Neural cell (in vitro differentiated cells): ENCODE measurements around the gene TSPAN14. TPM values are rescaled to one million over a fixed set of nuclear protein-coding genes. Genes with fewer than 3 reads are reported as not detected.

Source experiments
- H2AFZ ChIP-seq: fragments of 200-600, 300-800 bp; sonication (generic), shearing (Covaris generic); 2 replicates; pipeline ENCODE4 v1.6.0; 2014; ENCODE audit warnings: low read depth, mild to moderate bottlenecking, antibody characterized with exemption, low read length, moderate library complexity
- H3F3A ChIP-seq: fragments of 200-600 bp; shearing (Covaris generic); 2 replicates; pipeline ENCODE4 v1.6.1; 2016; ENCODE audit warnings: mild to moderate bottlenecking, moderate library complexity, mixed read lengths, antibody characterized with exemption, low read length; ENCODE audit not compliant: insufficient read depth, poor library complexity, severe bottlenecking
- H3K27ac ChIP-seq: fragments of 200-600, 300-800 bp; sonication (generic), shearing (Covaris generic); 2 replicates; pipeline ENCODE4 v1.5.1; 2014; ENCODE audit warnings: mild to moderate bottlenecking, low read length, moderate library complexity
- H3K27me3 ChIP-seq: fragments of 300-800, 200-600 bp; sonication (generic), shearing (Covaris generic); 2 replicates; pipeline ENCODE4 v1.6.0; 2014; ENCODE audit warnings: mild to moderate bottlenecking, low read depth, low read length, moderate library complexity; ENCODE audit not compliant: insufficient read depth
- H3K36me3 ChIP-seq: fragments of 300-800, 200-600 bp; sonication (generic), shearing (Covaris generic); 2 replicates; pipeline ENCODE4 v1.5.1; 2014; ENCODE audit warnings: mild to moderate bottlenecking, antibody characterized with exemption, low read length, moderate library complexity; ENCODE audit not compliant: insufficient read depth
- H3K4me2 ChIP-seq: fragments of 300-800, 200-600 bp; sonication (generic), shearing (Covaris generic); 2 replicates; pipeline ENCODE4 v1.6.0; 2014; ENCODE audit warnings: mild to moderate bottlenecking, low read length
- H3K4me3 ChIP-seq: fragments of 300-800, 200-600 bp; sonication (generic), shearing (Covaris generic); 2 replicates; pipeline ENCODE4 v1.5.1; 2014; ENCODE audit warnings: mild to moderate bottlenecking, low read length, moderate library complexity
- H3K79me2 ChIP-seq: fragments of 200-600 bp; shearing (Covaris generic); replicated peaks from 2 replicates; pipeline ENCODE4 v1.6.0; 2014; ENCODE audit warnings: mild to moderate bottlenecking, low read length, moderate library complexity; ENCODE audit not compliant: insufficient read depth
- H3K9ac ChIP-seq: fragments of 300-800, 200-600 bp; sonication (generic), shearing (Covaris generic); 2 replicates; pipeline ENCODE4 v1.6.1; 2016; ENCODE audit warnings: mild to moderate bottlenecking, low read length, mixed read lengths
- H3K9me2 ChIP-seq: fragments of 200-600 bp; shearing (Covaris generic); 2 replicates; pipeline ENCODE4 v1.6.1; 2016; ENCODE audit warnings: mild to moderate bottlenecking, low read length, mixed read lengths; ENCODE audit not compliant: insufficient read depth
- H3K9me3 ChIP-seq: fragments of 200-600, 300-800 bp; sonication (generic), shearing (Covaris generic); 2 replicates; pipeline ENCODE4 v1.6.1; 2016; ENCODE audit warnings: mild to moderate bottlenecking, mixed run types, low read length, moderate library complexity, mixed read lengths
- H4K20me1 ChIP-seq: fragments of 200-600 bp; shearing (Covaris generic); 2 replicates; pipeline ENCODE4 v1.6.1; 2016; ENCODE audit warnings: mild to moderate bottlenecking, mixed run types; ENCODE audit not compliant: insufficient read depth
- EP300 ChIP-seq: fragments of 450-650 bp; conservative IDR thresholded peaks from 2 replicates; pipeline ENCODE4 v1.6.1; 2014; ENCODE audit warnings: antibody characterized with exemption, mild to moderate bottlenecking, moderate library complexity; ENCODE audit not compliant: poor library complexity, severe bottlenecking
- EZH2 ChIP-seq: fragments of 200-600, 300-800 bp; shearing (Covaris generic), sonication (generic); IDR thresholded peaks from 2 replicates; pipeline ENCODE4 v1.6.1; 2014; ENCODE audit warnings: antibody characterized with exemption, low read length, borderline replicate concordance, mild to moderate bottlenecking; ENCODE audit not compliant: insufficient read depth, poor library complexity, severe bottlenecking
- MXI1 ChIP-seq: fragments of 450-650 bp; conservative IDR thresholded peaks from 2 replicates; pipeline ENCODE4 v1.6.1; 2014; ENCODE audit warnings: antibody characterized with exemption, mild to moderate bottlenecking; ENCODE audit not compliant: poor library complexity, severe bottlenecking
- POLR2AphosphoS5 ChIP-seq: IDR thresholded peaks from 2 replicates; pipeline ENCODE4 v1.6.1; 2012
- RAD21 ChIP-seq: fragments of 450-650 bp; conservative IDR thresholded peaks from 2 replicates; pipeline ENCODE4 v1.6.1; 2014; ENCODE audit warnings: antibody characterized with exemption, mild to moderate bottlenecking, moderate library complexity
- SMC3 ChIP-seq: fragments of 450-650 bp; conservative IDR thresholded peaks from 2 replicates; pipeline ENCODE4 v1.6.1; 2014; ENCODE audit warnings: antibody characterized with exemption, mild to moderate bottlenecking, moderate library complexity; ENCODE audit not compliant: poor library complexity
- TAF1 ChIP-seq: IDR thresholded peaks from 2 replicates; pipeline ENCODE4 v1.6.1; 2012; ENCODE audit warnings: low read depth
- polyA plus RNA-seq: library from polyadenylated mRNA; depleted of rRNA; stranded (reverse); fragments of >200 nt; gene quantifications from 2 replicates; pipeline ENCODE4 v1.2.3, GENCODE V29; 2014
- TF ChIP-seq, protein P1 (sequence below): IDR thresholded peaks from 2 replicates; pipeline ENCODE4 v1.6.1; 2012; ENCODE audit warnings: borderline replicate concordance
- TF ChIP-seq, protein P2 (sequence below): fragments of 450-650 bp; IDR thresholded peaks from 2 replicates; pipeline ENCODE4 v1.5.1; 2014; ENCODE audit warnings: antibody characterized with exemption, mild to moderate bottlenecking, moderate library complexity; ENCODE audit not compliant: poor library complexity, severe bottlenecking

Gene TSPAN14
- polyA plus RNA-seq, 1 donor from 2014 or later, result 26.3 TPM

DNA sequence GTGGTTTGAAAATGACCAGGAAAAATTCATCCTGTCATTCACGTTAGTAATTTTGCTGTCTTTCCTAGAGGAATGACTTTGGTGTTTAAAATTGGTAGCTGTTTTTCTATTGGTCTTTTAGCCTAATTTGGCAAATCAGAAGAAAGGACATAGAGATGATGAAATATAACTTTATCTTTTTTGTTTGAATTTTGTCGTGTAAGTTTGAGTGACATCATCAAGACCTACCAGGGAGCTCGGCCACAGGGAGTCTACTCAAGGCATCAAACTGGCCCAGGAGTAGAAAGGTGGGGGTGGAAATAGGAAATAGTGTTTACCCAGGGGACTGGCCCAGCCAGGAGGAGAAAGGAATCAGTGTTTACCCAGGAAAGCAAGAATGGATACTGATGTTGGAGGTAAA, 21.0 kb upstream of the TSPAN14 start:
- TF ChIP-seq, protein P1, sequence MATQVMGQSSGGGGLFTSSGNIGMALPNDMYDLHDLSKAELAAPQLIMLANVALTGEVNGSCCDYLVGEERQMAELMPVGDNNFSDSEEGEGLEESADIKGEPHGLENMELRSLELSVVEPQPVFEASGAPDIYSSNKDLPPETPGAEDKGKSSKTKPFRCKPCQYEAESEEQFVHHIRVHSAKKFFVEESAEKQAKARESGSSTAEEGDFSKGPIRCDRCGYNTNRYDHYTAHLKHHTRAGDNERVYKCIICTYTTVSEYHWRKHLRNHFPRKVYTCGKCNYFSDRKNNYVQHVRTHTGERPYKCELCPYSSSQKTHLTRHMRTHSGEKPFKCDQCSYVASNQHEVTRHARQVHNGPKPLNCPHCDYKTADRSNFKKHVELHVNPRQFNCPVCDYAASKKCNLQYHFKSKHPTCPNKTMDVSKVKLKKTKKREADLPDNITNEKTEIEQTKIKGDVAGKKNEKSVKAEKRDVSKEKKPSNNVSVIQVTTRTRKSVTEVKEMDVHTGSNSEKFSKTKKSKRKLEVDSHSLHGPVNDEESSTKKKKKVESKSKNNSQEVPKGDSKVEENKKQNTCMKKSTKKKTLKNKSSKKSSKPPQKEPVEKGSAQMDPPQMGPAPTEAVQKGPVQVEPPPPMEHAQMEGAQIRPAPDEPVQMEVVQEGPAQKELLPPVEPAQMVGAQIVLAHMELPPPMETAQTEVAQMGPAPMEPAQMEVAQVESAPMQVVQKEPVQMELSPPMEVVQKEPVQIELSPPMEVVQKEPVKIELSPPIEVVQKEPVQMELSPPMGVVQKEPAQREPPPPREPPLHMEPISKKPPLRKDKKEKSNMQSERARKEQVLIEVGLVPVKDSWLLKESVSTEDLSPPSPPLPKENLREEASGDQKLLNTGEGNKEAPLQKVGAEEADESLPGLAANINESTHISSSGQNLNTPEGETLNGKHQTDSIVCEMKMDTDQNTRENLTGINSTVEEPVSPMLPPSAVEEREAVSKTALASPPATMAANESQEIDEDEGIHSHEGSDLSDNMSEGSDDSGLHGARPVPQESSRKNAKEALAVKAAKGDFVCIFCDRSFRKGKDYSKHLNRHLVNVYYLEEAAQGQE, result no peak
- no peak for TF ChIP-seq RAD21
- TF ChIP-seq SMC3, result no peak
- no peak for TF ChIP-seq EP300
- no peak for TF ChIP-seq TAF1
- TF ChIP-seq MXI1, result no peak
- TF ChIP-seq, protein P2, sequence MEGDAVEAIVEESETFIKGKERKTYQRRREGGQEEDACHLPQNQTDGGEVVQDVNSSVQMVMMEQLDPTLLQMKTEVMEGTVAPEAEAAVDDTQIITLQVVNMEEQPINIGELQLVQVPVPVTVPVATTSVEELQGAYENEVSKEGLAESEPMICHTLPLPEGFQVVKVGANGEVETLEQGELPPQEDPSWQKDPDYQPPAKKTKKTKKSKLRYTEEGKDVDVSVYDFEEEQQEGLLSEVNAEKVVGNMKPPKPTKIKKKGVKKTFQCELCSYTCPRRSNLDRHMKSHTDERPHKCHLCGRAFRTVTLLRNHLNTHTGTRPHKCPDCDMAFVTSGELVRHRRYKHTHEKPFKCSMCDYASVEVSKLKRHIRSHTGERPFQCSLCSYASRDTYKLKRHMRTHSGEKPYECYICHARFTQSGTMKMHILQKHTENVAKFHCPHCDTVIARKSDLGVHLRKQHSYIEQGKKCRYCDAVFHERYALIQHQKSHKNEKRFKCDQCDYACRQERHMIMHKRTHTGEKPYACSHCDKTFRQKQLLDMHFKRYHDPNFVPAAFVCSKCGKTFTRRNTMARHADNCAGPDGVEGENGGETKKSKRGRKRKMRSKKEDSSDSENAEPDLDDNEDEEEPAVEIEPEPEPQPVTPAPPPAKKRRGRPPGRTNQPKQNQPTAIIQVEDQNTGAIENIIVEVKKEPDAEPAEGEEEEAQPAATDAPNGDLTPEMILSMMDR, result no peak
- no peak for TF ChIP-seq POLR2AphosphoS5
- no peak for TF ChIP-seq EZH2
- Histone ChIP-seq H3K4me3 (no peak overlapping the region), H3K9me2 (no peaks in the 10 kb centered on the region), H3F3A (no peaks in the 10 kb centered on the region), H3K36me3 (no peaks in the 10 kb centered on the region), H3K79me2 (no peaks in the 10 kb centered on the region), H2AFZ (no peak overlapping the region), H3K9ac (no peak overlapping the region), H3K27ac (no peak overlapping the region), H4K20me1 (no peaks in the 10 kb centered on the region), H3K4me2 (no peak overlapping the region), H3K9me3 (no peaks in the 10 kb centered on the region), H3K27me3 (no peaks in the 10 kb centered on the region)

DNA sequence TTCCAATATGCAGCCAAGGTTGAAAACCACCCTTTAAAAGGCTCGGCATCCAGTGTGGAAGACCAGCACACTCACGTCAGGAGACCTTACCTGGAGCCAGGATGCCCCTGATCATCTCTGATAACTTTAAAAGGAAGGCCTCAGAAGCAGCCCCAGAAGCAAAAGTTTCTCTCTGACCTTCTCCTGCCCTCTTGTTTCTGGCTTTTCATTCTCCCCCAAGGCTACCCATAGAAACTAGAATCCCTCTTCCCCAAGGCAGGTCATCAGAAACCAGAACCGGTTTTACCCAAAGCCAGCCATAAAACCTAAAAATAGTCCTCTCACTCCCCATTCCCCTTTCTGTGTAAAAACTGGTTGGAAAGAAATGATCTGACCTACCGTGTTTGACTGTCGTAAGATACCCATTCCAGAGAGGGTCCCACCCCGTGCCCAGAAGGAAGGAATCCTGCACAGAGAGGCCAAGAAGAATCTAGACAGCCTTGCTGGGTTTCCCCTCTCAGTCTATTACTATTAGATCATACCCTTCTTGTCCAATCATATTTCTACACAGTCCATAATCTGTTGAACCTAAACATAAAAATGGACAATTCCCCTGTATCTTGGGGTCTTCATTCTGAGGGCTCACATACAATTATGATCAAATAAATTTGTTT, 17.5 kb upstream of the TSPAN14 start:
- Histone ChIP-seq H3K9ac (no peak overlapping the region), H2AFZ (no peak overlapping the region), H3K4me3 (no peak overlapping the region), H3K36me3 (no peaks in the 10 kb centered on the region), H3K27me3 (no peaks in the 10 kb centered on the region), H3K4me2 (no peak overlapping the region), H4K20me1 (no peaks in the 10 kb centered on the region), H3K9me2 (no peaks in the 10 kb centered on the region), H3K79me2 (no peaks in the 10 kb centered on the region), H3F3A (no peaks in the 10 kb centered on the region), H3K9me3 (no peaks in the 10 kb centered on the region), H3K27ac (no peak overlapping the region)
- TF ChIP-seq MXI1, result no peak
- TF ChIP-seq SMC3, result no peak
- no peak for TF ChIP-seq POLR2AphosphoS5
- TF ChIP-seq RAD21, result no peak
- TF ChIP-seq EZH2, result no peak
- TF ChIP-seq, protein P1, result no peak
